Measurements from ENCODE around the gene PAM. TPM values are rescaled to one million over a fixed set of nuclear protein-coding genes. Genes with fewer than 3 reads are reported as not detected.

Gene PAM
- total RNA-seq, result 1,000 to 10,000 TPM; 2,512 to 4,531 TPM

DNA sequence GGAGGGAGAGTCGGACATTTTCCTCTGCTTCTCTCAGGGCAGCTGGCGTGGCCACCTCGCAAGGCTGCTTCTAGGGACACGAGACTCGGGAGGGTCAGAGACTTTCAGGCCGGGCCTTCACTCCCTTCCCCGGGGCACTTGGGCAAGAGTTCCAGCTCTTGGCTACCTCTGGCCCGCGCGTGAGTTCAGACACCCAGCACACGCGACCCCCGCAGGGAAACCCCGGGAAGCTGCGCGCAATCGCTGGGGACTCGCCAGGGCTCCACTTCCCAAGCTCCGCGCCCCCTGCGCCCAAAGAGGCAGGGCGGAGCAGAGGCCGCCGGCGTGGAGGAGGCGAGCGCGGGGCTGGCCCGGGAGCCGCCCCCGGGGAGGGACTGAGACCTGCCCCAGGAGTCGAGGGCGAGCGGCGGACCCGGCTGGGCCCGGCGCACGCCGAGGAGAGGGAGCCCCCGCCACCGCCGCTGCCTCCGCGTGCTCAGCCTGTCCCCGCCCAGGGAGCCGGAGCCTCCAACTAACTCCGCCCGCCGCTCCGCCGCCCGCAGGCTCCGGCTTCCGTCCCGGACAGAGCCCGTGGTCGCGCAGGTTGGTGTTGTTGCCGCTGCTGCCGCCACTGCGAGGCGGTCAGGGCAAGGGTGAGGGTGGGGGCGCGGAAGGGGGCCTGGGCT is at the start of gene PAM:
TSS of gene PAM (plus strand) at position 539 of the 665 bp plus-strand sequence. CDS start 110,891 bp downstream, outside the sequence.
- Histone ChIP-seq H3K4me1 (peaks cover 0 to 21% of the 10 kb centered on the region in 2 donors), H3K27me3 (no peaks in the 10 kb centered on the region), H3K4me3 (peak within 1 kb of the TSS; percentile 56 to 85), H3K9me3 (no peaks in the 10 kb centered on the region), H3K27ac (peak within 1 kb of the TSS; percentile 93 to 95), H3K36me3 (no peaks in the 10 kb centered on the region)
- TF ChIP-seq, protein P1, sequence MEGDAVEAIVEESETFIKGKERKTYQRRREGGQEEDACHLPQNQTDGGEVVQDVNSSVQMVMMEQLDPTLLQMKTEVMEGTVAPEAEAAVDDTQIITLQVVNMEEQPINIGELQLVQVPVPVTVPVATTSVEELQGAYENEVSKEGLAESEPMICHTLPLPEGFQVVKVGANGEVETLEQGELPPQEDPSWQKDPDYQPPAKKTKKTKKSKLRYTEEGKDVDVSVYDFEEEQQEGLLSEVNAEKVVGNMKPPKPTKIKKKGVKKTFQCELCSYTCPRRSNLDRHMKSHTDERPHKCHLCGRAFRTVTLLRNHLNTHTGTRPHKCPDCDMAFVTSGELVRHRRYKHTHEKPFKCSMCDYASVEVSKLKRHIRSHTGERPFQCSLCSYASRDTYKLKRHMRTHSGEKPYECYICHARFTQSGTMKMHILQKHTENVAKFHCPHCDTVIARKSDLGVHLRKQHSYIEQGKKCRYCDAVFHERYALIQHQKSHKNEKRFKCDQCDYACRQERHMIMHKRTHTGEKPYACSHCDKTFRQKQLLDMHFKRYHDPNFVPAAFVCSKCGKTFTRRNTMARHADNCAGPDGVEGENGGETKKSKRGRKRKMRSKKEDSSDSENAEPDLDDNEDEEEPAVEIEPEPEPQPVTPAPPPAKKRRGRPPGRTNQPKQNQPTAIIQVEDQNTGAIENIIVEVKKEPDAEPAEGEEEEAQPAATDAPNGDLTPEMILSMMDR (IDR thresholded peaks at IDR 0.05), result no peak
- DNase-seq (ENCODE audit: low spot score), result peak; percentile 68

DNA sequence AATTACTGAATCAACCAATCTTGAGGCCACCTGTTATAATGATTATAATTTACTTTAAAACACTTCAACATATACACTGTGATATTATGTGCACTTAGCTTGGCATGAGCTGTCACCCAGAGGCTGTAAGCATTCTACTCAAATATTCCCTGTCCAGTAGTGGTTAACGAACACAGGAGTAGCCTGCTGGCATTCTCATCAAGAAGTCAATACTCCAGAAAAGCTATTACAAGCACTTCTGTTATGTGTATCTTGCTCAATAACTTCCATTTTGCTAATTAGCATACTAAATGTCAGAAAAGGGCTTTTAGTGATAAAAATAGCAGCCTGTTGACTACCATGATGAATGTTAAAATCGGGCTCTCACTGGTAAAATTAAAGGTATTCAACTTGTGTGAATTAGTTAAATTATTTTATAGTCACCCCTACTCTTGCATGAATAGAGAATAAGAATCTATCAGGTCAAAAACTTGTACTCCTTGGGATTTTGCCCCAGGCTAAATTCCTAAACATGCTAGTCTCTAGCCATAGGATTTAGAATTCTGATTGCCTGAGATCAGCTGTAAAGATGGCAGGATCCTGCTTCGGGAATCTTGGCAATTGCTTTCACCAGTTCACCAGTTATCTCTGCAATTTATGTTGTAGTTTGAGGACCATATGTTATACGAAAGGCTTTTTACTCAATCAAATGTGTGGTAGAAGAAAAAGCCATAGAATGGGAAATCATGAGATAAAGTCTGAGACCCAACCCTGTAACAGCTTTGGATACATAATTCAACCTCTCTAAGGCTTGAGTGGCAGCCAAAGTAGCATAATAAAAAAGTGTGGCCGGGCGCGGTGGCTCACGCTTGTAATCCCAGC is 43.4 kb upstream of the PAM start:
- Histone ChIP-seq H3K36me3 (no peaks in the 10 kb centered on the region), H3K4me3 (no peak overlapping the region), H3K27me3 (no peaks in the 10 kb centered on the region), H3K4me1 (no peaks in the 10 kb centered on the region), H3K9me3 (no peaks in the 10 kb centered on the region), H3K27ac (no peak overlapping the region)
- TF ChIP-seq, protein P1 (IDR thresholded peaks at IDR 0.05), result no peak
- DNase-seq (ENCODE audit: low spot score), result no peak

DNA sequence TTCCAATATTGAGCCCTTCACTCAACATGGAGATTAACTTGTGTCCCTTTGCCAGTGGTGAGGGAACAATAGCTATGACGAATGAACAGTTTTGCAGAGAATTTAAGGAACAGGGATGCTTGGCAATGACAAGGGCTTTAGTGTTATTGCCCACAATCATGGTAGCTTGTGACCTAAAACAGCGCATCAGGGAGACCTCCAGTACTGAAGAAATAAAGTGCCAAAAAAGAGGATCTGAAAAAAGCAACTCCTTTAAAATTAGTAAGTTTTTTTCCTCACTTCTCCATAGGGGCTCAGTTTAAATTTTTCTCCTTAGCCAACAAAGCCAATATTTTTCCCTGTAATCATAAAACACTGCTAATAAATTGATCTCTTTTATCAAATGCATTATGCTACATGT is 41.8 kb upstream of the PAM start:
- DNase-seq (ENCODE audit: low spot score), result no peak
- H3K27ac ChIP-seq, result no peak overlapping the region
- H3K36me3 ChIP-seq, result no peaks in the 10 kb centered on the region
- H3K9me3 ChIP-seq, result no peaks in the 10 kb centered on the region
- H3K27me3 ChIP-seq, result no peaks in the 10 kb centered on the region
- no peak overlapping the region for H3K4me3 ChIP-seq
- TF ChIP-seq, protein P1 (IDR thresholded peaks at IDR 0.05), result no peak
- H3K4me1 ChIP-seq, result no peaks in the 10 kb centered on the region

DNA sequence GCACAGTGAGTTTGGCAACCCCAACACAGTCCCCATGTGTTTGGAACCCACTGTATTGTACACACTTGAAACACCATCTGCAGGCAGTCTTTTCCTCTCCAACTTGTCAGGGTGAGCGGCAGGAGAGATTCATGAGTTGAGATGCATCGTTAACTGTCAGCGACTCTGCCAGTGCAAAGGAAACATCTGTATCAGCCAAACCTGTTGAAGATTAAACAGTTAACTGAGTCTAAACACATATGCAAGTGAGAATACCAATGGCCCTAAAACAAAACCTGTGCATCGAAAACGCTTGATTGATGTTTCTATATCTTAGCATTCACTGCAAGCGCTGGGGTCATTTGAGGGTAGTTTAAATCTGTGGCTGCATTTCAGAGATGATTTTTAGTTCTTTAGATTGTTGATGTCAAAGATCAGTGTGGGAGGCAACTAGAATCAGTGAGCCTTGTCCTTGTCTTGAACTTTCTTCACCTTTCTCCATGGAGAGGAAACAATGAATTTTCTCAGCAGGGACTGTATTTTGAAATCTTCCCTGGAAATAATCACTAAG is 41.3 kb upstream of the PAM start:
- Histone ChIP-seq H3K27ac (no peak overlapping the region), H3K27me3 (no peaks in the 10 kb centered on the region), H3K9me3 (no peaks in the 10 kb centered on the region), H3K36me3 (no peaks in the 10 kb centered on the region), H3K4me3 (no peak overlapping the region), H3K4me1 (no peaks in the 10 kb centered on the region)
- TF ChIP-seq, protein P1 (IDR thresholded peaks at IDR 0.05), result no peak
- DNase-seq (ENCODE audit: low spot score), result no peak

DNA sequence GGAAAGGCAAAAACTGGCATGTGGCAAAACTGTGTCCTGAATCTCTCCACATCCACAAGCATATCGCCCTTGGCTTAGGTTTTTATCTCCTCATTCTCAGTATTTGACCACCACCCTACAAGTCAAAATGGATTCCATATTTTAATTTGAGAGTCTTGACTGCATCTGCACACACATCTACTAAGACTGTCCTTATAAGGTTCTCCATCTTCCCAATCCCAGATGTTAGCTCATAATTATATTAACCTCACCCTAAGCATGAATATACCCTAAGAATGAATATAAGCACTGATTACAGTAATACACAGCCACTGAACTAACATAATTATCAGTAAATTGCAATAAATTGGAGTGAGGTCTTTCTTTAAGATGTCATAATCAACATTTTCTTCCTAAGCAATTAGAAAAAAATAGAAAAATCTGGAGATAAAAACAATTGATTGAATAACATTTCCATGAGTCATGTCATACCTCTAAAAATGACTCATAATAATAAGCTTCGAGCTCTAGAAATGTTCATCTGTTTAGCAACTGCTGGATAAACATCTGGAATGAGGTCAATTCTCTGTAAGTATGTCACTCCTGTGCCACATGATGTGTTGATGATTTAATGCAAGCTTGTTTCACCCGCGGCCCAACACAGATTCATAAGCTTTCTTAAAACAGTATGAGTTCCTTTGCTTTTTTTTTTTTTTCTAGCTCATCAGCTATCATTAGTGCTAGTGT is 39.9 kb upstream of the PAM start:
- H3K36me3 ChIP-seq, result no peaks in the 10 kb centered on the region
- no peak for DNase-seq (ENCODE audit: low spot score)
- TF ChIP-seq, protein P1 (IDR thresholded peaks at IDR 0.05), result no peak
- H3K27ac ChIP-seq, result no peak overlapping the region
- H3K27me3 ChIP-seq, result no peaks in the 10 kb centered on the region
- no peak overlapping the region for H3K4me3 ChIP-seq
- H3K4me1 ChIP-seq, result no peaks in the 10 kb centered on the region
- no peaks in the 10 kb centered on the region for H3K9me3 ChIP-seq
